Measurements from ENCODE around the gene B4GALNT4. TPM values are rescaled to one million over a fixed set of nuclear protein-coding genes. Genes with fewer than 3 reads are reported as not detected.

B4GALNT4 gene
- total and polyA plus RNA-seq, 2 of the 8 experiments (the other 6 are each of a cell fraction or from before 2014, with no cell fraction given) = 40.9 to 76.3 TPM

- ChIA-PET POLR2A (ENCODE audit: partially characterized antibody) (interaction anchor here (0.6 to 2.8 kb wide), 21 partner anchors 8 to 134 kb away, joined by 3 to 24 read pairs (median 4); partner anchors contain the start of genes BET1L and RIC8A), CTCF (ENCODE audit: partially characterized antibody) (interaction anchor here (0.6 to 5.6 kb wide), 8 partner anchors 12 to 91 kb away, joined by 3 to 22 read pairs (median 5); no protein-coding TSS in a partner anchor)
- no peak overlapping the region for H4K8ac ChIP-seq (ENCODE audit: extremely low read depth, insufficient read depth, low read length)
- H2BK120ac ChIP-seq (replicated peaks; ENCODE audit: low read depth, low read length) = peak overlapping the region; percentile 90
- 0 out of 2 replicates have a peak overlapping the region, but pooled peaks have one; percentile 32 for H3K27ac ChIP-seq (ENCODE audit: low read depth, low read length)
- peak overlapping the region; percentile 59 for H3K56ac ChIP-seq (replicated peaks; ENCODE audit: insufficient read length, low read depth, low read length)
- H3K18ac ChIP-seq (ENCODE audit: extremely low read depth, low read length) = peak overlapping the region; percentile 88; the same call in 1 of the 2 replicates
- H3K9ac ChIP-seq (replicated peaks in 1 of 4; ENCODE audit: extremely low read depth in 1 of 4, low read depth in 3 of 4, low read length in 3 of 4) = no peak overlapping the region
- no peaks in the 10 kb centered on the region for H3K79me2 ChIP-seq (ENCODE audit: control insufficient read depth in 1 of 2, insufficient read depth in 2 of 2, low read length in 2 of 2)
- H3K4me3 ChIP-seq (ENCODE audit: extremely low read depth in 1 of 4, insufficient read depth in 2 of 4, low read depth in 3 of 4, low read length in 4 of 4) = peak overlapping the region in 1 of 4 experiments; percentile 41; a peak in 2 of 8 replicates
- no peak overlapping the region for H2BK15ac ChIP-seq (ENCODE audit: low read length)
- H3K27me3 ChIP-seq (replicated peaks in 1 of 4; ENCODE audit: control insufficient read depth in 3 of 4, extremely low read depth in 1 of 4, insufficient read depth in 3 of 4, low read length in 3 of 4) = no peaks in the 10 kb centered on the region
- no peak overlapping the region for H3K14ac ChIP-seq (ENCODE audit: insufficient read length)
- no peak overlapping the region for H3K23ac ChIP-seq (ENCODE audit: insufficient read length)
- H4K91ac ChIP-seq (replicated peaks; ENCODE audit: insufficient read length, low read length) = peak overlapping the region; percentile 74
- no peak overlapping the region for H2AFZ ChIP-seq (ENCODE audit: low read length)
- H3K9me3 ChIP-seq (ENCODE audit: insufficient read depth in 2 of 2, low read depth in 1 of 2, low read length in 1 of 2) = no peaks in the 10 kb centered on the region
- peaks cover 4 to 21% (median 17%) of the 10 kb centered on the region in 4 experiments for H3K4me1 ChIP-seq (replicated peaks in 1 of 4; ENCODE audit: control insufficient read depth in 3 of 4, insufficient read depth in 4 of 4, low read length in 3 of 4)
- peak overlapping the region; percentile 73; the same call in 1 of the 2 replicates for H2BK5ac ChIP-seq (ENCODE audit: low read depth, low read length)
- H4K5ac ChIP-seq (ENCODE audit: insufficient read length, low read depth, low read length) = peak overlapping the region; percentile 98
- H3K4me2 ChIP-seq (ENCODE audit: insufficient read depth in 1 of 2, low read depth in 2 of 2, low read length in 2 of 2) = peak overlapping the region; percentile 32 to 62; a peak in 3 of 4 replicates
- no peaks in the 10 kb centered on the region for H3K23me2 ChIP-seq (ENCODE audit: low read depth, low read length)
- H3K4ac ChIP-seq (replicated peaks; ENCODE audit: insufficient read length, low read depth, low read length) = no peak overlapping the region
- DNase-seq (ENCODE audit: low read depth in 1 of 2, low spot score in 2 of 2) (no peak), FAIRE-seq (peak; percentile 28)
- H3K79me1 ChIP-seq (ENCODE audit: low read depth, low read length) = no peaks in the 10 kb centered on the region
- no peak overlapping the region for H2BK20ac ChIP-seq (ENCODE audit: low read length)
- H3K36me3 ChIP-seq (ENCODE audit: control insufficient read depth in 2 of 4, insufficient read depth in 4 of 4, low read length in 3 of 4) = no peaks in the 10 kb centered on the region
- H2AK5ac ChIP-seq (ENCODE audit: low read depth, low read length) = 0 out of 2 replicates have a peak overlapping the region, but pooled peaks have one; percentile 55
- peak overlapping the region; percentile 82; the same call in 1 of the 2 replicates for H2BK12ac ChIP-seq (ENCODE audit: low read depth, low read length)
- H4K20me1 ChIP-seq (replicated peaks in 1 of 2; ENCODE audit: control insufficient read depth in 1 of 2, insufficient read depth in 2 of 2, low read length in 2 of 2) = no peaks in the 10 kb centered on the region
- WGBS, 2 experiments (ENCODE audit: extremely low coverage in 1 of 2, insufficient coverage in 1 of 2, insufficient read length in 1 of 2, insufficient replicate concordance in 2 of 2, low coverage in 1 of 2, low lambda C conversion rate in 2 of 2, missing lambda C conversion rate in 1 of 2) = 35% methylated on average over 4 of the region's 5 CpGs; no CpG with 5 or more reads in 1 of the 2 experiments
- TF ChIP-seq CBX8 (IDR thresholded peaks at IDR 0.05; ENCODE audit: borderline replicate concordance, low read depth, low read length) (no peak), YY1 (IDR thresholded peaks at IDR 0.05; ENCODE audit: low read depth, low read length) (peak; percentile 55; the same call in 1 of the 2 replicates), RFX5 (IDR thresholded peaks at IDR 0.05; ENCODE audit: borderline replicate concordance, low read depth, low read length) (no peak), SUZ12 (IDR thresholded peaks at IDR 0.05; ENCODE audit: low read length) (no peak), GABPA (IDR thresholded peaks at IDR 0.05; ENCODE audit: borderline replicate concordance, insufficient read depth, low read length) (no peak), HDAC6 (IDR thresholded peaks at IDR 0.05; ENCODE audit: low read depth, low read length) (no peak), TBP (IDR thresholded peaks at IDR 0.05; ENCODE audit: low read depth, low read length) (no peak), SIX5 (IDR thresholded peaks at IDR 0.05; ENCODE audit: low read depth, low read length) (no peak)
These were observed 28.5 kb upstream of the B4GALNT4 start for GRCh38 chr11:340539-341512.

Measured in H1 (cell line).